ENCODE results near the gene LPIN1. TPM values are rescaled to one million over a fixed set of nuclear protein-coding genes. Genes with fewer than 3 reads are reported as not detected.

Gene LPIN1
- total RNA-seq, 1 experiment from 2014 or later, result 4.4 TPM

GRCh38 chr2:11753886-11754699 lies 7.7 kb downstream of the LPIN1 start:
- H3K27me3 Mint-ChIP-seq (ENCODE audit: low read depth), result peaks cover 2% of the 10 kb centered on the region
- Histone ChIP-seq H3K79me1 (ENCODE audit: insufficient read depth, low read depth, low read length, poor library complexity, severe bottlenecking) (peaks cover 2% of the 10 kb centered on the region), H2BK20ac (ENCODE audit: low read depth, low read length, poor library complexity, severe bottlenecking) (no peak overlapping the region), H3K9me3 (ENCODE audit: control insufficient read depth, low read depth, low read length) (no peaks in the 10 kb centered on the region), H3K23ac (ENCODE audit: insufficient read length, low read depth, low read length) (no peak overlapping the region), H4K5ac (ENCODE audit: insufficient read length, low read depth, low read length) (no peak overlapping the region), H3K9ac (ENCODE audit: extremely low read depth, insufficient read length, low read length) (no peak overlapping the region), H3K27ac (ENCODE audit: insufficient read length, low read depth, low read length) (no peak overlapping the region), H2BK5ac (ENCODE audit: insufficient read length, low read length) (no peak overlapping the region), H2BK12ac (ENCODE audit: insufficient read length, low read depth, low read length) (no peak overlapping the region), H2AFZ (ENCODE audit: low read length) (no peak overlapping the region), H3K23me2 (ENCODE audit: insufficient read length, low read depth, low read length, poor library complexity, severe bottlenecking) (no peaks in the 10 kb centered on the region), H3T11ph (ENCODE audit: low read length) (no peak overlapping the region), H4K20me1 (ENCODE audit: control insufficient read depth, insufficient read depth, insufficient read length) (no peaks in the 10 kb centered on the region), H3K14ac (ENCODE audit: insufficient read depth, low read length) (no peak overlapping the region), H3K4me1 (ENCODE audit: insufficient read depth, low read length) (peaks cover 4% of the 10 kb centered on the region; the same call in 1 of the 2 replicates), H3K27me3 (ENCODE audit: insufficient read depth, low read length) (no peaks in the 10 kb centered on the region), H3K4me2 (ENCODE audit: insufficient read depth, insufficient read length, low read length) (no peak overlapping the region), H3K56ac (ENCODE audit: insufficient read length, low read depth, low read length) (no peak overlapping the region), H2AK5ac (ENCODE audit: insufficient read length, low read length) (no peak overlapping the region), H4K8ac (replicated peaks; ENCODE audit: insufficient read length, low read depth, low read length) (no peak overlapping the region), H2BK15ac (ENCODE audit: low read depth, low read length) (no peak overlapping the region), H3K79me2 (ENCODE audit: insufficient read depth, low read length) (peaks cover 4% of the 10 kb centered on the region; the same call in 1 of the 2 replicates), H2BK120ac (ENCODE audit: low read depth, low read length, poor library complexity, severe bottlenecking) (no peak overlapping the region), H4K91ac (ENCODE audit: insufficient read length, low read depth, low read length) (no peak overlapping the region), H3K4ac (ENCODE audit: low read depth, low read length) (no peak overlapping the region), H3K18ac (ENCODE audit: insufficient read length, low read depth, low read length) (no peak overlapping the region)
- DNase-seq, result no peak
- WGBS (ENCODE audit: extremely low coverage, insufficient read length, low lambda C conversion rate), result no CpG with 5 or more reads among the region's 15 CpGs
- H3K36me3 Mint-ChIP-seq (ENCODE audit: insufficient read depth in 1 of 3, low read depth in 3 of 3), result peaks cover 11 to 14% (median 11%) of the 10 kb centered on the region in 3 experiments
- peaks cover 34 to 37% of the 10 kb centered on the region in 2 experiments for H3K4me1 Mint-ChIP-seq
- no peak overlapping the region for H3K27ac Mint-ChIP-seq
- H3K9me3 Mint-ChIP-seq, result peaks cover 8 to 11% of the 10 kb centered on the region in 2 experiments
- no peak overlapping the region for H3K4me3 Mint-ChIP-seq
- TF ChIP-seq, protein P1, sequence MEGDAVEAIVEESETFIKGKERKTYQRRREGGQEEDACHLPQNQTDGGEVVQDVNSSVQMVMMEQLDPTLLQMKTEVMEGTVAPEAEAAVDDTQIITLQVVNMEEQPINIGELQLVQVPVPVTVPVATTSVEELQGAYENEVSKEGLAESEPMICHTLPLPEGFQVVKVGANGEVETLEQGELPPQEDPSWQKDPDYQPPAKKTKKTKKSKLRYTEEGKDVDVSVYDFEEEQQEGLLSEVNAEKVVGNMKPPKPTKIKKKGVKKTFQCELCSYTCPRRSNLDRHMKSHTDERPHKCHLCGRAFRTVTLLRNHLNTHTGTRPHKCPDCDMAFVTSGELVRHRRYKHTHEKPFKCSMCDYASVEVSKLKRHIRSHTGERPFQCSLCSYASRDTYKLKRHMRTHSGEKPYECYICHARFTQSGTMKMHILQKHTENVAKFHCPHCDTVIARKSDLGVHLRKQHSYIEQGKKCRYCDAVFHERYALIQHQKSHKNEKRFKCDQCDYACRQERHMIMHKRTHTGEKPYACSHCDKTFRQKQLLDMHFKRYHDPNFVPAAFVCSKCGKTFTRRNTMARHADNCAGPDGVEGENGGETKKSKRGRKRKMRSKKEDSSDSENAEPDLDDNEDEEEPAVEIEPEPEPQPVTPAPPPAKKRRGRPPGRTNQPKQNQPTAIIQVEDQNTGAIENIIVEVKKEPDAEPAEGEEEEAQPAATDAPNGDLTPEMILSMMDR (conservative IDR thresholded peaks at IDR 0.05), result no peak

Data from H9 (cell line).